ENCODE results near the gene FAM117B.

The FAM117B gene

GRCh38 chr2:202634556-202635427, at the start of gene FAM117B:
FAM117B (plus strand) TSS chr2:202634969; CDS start chr2:202635188, 219 bp downstream.
- peak; percentile 99 for DNase-seq

DNA sequence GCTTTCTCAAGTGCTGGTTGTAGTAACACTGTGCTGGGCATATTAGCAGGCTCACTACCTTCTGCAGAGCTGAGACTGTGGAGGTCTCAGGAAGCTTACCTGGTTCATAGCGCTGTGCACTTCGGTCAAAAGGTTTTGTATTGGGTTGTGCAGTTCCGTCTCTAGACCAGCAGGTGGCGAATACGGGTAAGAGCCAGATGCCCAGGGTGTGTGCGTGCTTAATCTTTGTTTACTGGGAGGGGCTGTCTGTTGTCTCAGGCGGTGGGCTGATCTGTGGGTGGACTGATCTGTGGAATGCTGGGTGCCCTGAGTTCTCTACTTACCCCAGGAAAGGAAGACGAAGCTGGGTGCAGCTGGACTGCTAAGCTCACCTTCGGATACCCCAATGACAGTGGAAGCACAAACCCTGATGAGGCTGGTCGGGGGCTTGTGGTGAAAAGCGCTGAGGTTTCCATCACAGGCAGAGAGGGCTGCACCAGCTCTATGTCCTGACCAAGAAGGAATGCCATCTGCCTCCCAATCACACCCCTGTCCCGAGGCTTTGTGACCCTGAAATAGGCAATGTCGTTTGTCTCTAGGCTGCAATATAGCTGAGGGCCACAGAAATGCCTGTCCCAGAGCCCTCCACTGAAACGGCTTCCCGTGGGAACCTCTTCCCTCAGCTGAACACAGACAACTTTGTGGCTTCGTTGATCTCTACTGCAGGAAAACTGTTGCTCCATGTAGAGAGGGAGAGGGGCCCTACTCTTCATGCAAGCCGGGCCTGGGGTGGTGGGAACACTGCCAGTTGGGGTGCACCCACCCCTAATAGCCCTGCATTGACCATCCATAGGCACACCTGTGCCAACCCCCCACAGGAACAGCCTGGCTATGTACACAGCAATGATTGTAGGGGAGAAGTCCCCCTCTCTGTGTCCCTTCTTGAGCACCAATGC, 45.9 kb upstream of the FAM117B start:
- DNase-seq: peak; percentile 63

GRCh38 chr2:202589582-202589949, 45.2 kb upstream of the FAM117B start:
- DNase-seq: no peak

- DNase-seq: no peak
Measured at GRCh38 chr2:202592566-202592965, 42.2 kb upstream of the FAM117B start.

- DNase-seq: no peak
Measured at GRCh38 chr2:202599105-202599504, 35.7 kb upstream of the FAM117B start.

- DNase-seq: no peak
Measured at GRCh38 chr2:202599911-202600310, 34.9 kb upstream of the FAM117B start.

DNA sequence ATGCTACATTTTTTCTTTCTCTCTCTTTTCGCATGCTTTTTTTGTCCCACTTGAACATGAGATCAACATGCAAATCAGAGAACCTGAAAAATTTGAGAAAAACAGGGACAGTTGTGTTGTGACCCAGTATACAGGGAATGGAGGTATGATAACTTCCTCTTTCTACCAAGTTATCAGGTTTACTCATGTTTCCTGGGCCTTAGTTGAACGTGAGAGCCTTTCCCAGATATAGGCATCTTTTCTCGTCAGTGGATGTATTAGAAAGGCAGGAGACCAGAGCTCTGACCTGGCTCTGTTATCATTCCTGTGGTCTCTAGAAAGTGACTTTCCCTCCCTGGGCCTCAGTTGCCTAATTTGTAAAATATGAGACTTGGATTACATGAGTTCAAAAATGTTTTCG, 30.1 kb upstream of the FAM117B start:
- no peak for DNase-seq

- no peak for DNase-seq
Measured at GRCh38 chr2:202605174-202605573, 29.6 kb upstream of the FAM117B start.

DNA sequence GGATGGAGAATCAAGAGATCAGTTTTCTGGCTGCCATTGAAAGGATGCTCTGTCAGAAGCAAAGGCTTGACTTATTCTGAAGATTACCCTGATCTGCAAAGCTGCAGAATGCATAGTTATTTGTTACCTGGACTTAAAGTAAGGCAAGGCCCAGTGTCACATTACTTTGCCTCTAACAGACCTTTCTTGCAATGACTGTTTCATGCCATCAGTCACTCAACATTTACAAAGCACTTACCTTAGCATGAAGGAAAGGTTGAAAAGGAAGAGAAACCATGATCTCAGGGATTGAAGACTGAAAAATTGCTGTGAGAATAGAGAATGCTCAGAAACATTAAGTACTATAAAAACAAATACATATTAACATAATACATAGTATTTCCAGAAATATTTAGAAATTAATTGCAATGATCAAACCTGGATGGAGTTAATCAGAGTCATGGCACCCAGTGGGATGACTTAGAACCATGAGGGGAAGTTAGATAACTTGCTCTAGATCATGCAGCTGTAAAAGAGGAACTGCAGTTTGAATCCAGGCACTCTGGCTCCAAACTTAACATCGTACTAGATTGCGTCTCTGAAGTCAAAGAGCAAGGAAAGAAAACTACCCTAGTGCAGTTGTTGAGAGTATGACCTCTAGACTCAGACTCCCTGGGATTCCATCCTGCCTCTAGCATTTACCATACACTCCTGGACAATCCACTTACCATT, 26.5 kb upstream of the FAM117B start:
- no peak for DNase-seq

- no peak for DNase-seq
Measured at GRCh38 chr2:202609381-202610145, 25.2 kb upstream of the FAM117B start.

- DNase-seq: no peak
Measured at GRCh38 chr2:202610380-202610779, 24.4 kb upstream of the FAM117B start.

DNA sequence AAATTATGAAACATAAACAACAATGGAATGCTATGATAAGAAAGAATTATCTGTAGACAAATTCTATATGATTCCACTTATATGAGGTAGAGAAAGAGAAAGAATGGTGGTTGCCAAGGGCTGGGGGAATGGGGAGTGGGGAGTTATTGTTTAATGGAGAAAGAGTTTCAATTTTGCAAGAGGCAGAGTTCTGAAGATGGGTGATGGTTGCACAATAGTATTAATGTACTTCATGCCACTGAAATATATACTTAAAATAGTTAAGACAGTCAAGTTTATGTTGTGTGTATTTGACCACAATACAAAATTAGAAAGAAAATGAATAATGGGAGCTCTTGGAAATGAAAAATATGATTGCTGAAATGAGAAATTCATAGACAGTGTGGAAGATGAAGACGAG, 22.6 kb upstream of the FAM117B start:
- no peak for DNase-seq

DNA sequence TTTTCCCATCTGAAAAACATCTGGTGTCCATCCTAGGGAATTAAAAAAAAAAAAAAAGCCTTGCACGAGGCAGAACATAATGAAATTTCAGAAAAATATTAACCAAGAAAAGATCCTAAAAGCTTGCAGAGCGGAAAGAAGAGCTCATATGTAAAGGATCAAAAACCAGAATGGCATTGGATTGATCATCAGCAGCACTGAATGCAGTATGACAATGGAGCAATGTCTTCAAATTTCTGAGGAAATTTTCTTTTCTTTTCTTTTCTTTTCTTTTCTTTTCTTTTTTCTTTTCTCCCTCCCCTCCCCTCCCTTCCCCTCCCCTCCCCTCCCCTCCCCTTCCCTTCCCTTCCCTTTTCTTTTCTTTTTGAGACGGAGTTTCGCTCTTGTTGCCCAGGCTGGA, 21.3 kb upstream of the FAM117B start:
- DNase-seq: no peak

- DNase-seq: no peak
Measured at GRCh38 chr2:202624133-202624532, 10.6 kb upstream of the FAM117B start.

GRCh38 chr2:202627042-202627441, 7.7 kb upstream of the FAM117B start:
- no peak for DNase-seq

DNA sequence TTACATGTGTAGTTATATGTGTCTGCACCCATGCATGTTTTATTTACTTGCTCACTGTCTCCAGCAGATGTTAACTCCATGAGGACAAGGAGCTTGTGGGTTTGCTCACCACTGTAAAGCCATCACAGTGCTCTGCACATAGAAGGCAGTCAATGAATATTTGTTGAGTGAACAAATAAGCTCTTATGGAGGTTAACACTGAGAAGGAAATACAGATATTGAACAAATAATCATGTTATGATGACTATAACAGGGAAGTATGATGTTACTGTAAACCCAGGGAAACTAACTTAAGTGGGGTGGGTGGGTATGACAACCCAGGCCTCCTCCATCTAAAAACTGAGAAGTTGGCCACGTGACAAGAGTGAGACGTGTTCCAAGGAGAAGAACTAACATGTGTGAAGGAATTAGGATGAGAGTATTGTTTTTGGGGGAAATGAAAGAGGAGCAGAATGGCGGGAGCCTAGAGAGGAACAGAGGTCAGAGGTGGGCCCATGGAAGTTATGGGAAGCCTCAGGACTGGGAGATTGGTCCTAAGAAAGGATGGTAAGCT, 6.0 kb upstream of the FAM117B start:
- DNase-seq: no peak

- DNase-seq: no peak
Measured at GRCh38 chr2:202632682-202633290, 2.0 kb upstream of the FAM117B start.

DNA sequence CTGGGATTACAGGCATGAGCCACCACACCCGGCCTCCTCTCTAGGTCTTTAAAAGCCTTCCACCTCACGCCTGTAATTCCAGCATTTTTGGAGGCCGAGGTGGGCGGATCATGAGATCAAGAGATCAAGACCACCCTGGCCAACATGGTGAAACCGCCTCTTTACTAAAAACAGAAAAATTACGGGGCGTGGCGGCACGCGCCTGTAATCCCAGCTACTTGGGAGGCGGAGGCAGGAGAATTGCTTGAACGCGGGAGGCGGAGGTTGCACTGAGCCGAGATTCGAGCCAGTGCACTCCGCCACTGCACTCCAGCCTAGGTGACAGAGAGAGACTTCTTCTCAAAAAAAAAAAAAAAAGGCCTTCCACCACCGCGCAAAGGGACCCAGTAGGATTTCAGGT, 1.3 kb upstream of the FAM117B start:
- DNase-seq: no peak

GRCh38 chr2:202635428-202636212, 851 bp downstream of the FAM117B start:
- DNase-seq: peak; percentile 84

GRCh38 chr2:202636213-202636513, 1.4 kb downstream of the FAM117B start:
- no peak for DNase-seq

DNA sequence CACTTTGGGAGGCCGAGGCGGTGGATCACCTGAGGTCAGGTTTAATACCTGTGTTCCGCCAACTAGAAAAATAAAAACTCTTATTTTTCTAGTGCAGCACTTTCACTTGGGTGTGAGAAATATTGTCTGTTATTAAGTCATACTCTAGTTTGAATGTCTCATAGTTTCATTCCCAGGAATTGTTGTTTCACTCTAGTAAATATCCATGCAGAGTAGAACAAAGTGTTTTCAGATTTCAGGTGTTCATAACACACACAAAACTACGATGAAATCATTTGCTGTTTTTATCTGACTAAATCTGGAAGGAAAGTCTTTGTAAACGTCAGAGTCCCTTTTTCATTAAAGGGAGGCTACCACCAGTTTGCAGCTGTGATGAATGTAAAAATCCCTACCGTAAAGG, 4.0 kb downstream of the FAM117B start:
- DNase-seq: no peak
